Activated T-cell treated with anti-CD3 and anti-CD28 coated beads for 24 hours (primary cell): ENCODE data around the gene TGM1.

Source experiments
- DNase-seq: peaks from one replicate; pipeline ENCODE4 v3.0.0-alpha.2; 2020; ENCODE audit warnings: low read depth

Gene TGM1

DNA sequence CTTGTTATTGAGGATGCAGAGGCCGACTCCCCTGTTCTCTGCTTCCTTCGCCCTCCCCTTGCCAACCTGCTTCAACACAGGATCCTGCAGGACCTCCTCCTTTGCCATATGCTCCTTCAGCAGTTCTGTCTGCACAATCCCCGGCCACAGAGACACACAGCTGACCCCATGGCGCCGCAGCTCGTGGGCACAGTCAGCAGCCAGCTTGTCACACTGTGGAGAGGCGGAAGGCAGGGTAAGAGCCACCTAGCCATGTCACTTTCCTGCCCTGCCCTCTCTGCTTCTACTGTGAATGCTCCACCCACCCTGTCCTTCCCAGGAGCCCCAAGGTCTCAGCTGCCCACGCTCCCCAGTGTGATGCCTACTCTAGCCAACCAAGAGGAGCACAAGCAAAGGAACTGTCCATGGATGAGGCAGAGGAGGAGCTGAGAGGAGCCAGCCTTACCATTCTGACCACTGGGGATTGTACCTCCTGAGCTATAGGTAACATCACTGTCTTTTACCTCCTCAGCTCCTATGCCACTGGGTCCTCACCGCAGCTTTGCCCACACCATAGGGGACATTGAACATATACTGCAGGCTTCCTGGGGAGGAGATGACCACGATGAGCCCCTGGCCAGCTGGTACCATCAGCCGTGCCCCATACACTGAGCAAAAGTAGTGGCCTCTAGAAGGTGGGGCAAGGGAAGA, 29.3 kb upstream of the TGM1 start:
- DNase-seq: no peak

DNA sequence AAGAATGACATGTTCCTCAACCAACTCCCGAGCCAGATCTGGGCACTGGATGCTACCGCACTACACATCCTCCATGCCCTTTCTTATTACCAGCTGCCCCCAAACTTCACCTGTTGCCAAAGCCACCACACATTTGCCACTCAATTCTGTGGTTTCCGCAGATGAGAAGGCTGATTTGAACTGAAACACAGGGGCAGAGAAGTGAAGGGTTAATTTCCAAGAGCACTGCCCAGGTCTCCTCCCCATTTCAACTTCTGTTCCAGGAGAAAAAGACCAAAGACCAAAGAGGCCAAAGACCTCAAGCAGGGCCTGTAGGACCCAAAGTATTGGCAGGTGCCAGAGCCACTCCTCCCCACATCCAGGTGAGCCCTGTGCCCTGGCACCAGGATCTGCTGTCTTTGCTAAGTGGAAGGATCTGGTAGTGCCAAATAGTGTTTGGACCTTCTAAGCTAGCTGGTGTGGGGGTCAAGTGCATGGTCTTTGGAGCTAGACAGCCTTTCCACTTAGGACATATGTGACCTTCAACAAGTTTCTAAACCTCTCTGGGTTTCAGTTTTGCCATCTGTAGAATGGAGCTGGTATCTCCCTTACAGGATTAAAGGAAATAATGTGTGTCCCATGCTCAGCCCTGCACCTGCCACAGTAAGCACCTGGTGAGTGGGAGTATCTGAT, 28.6 kb upstream of the TGM1 start:
- no peak for DNase-seq

DNA sequence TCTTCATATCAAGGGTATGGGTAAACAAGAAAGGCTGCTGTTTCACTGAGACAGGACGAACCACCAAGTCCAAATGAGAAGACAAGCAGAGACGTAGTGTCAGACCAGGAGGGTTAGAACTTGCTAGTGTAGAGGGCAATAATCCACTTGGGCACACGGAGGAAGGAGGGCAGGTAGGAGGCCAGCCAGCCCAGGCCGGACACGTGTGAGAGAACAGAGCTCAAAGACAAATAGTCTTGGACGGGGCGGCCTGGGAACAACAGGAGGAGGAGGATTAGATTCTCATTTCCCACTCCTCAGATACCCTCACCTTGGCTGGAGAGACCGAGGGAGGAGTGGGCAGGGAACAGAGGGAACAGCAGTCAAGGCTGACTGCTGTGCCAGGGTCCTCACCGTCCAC, 27.8 kb upstream of the TGM1 start:
- DNase-seq: no peak

DNA sequence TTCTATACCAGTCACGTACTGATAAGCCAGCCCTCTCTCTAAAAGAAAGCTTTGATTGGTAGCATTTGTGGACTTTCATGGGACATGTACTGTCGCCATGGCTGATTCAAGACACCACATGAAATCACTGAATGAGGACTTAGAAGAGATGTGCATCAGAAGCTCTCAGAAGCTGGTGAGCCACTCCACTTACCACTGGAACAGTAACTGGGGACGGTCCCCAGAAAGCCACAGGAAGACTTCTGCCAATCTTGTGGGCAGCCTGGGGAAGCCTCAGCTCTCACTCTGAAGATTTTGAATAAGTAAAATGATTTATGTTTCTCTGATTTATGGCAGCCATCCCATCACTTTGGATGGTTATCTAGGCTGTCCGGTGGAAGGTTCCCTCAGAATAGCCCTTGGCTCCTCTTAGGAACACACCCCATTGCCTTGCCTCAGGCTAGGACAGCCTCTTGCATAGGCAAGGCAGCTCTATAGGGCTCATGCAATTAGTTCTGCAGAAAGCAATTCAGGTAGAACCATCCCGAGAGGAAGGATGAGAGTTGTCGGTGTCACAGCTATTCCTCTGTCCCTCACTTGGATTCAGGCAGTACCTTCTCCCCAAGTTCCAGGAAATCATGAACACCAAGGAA, 26.8 kb upstream of the TGM1 start:
- DNase-seq: peak; percentile 56

DNA sequence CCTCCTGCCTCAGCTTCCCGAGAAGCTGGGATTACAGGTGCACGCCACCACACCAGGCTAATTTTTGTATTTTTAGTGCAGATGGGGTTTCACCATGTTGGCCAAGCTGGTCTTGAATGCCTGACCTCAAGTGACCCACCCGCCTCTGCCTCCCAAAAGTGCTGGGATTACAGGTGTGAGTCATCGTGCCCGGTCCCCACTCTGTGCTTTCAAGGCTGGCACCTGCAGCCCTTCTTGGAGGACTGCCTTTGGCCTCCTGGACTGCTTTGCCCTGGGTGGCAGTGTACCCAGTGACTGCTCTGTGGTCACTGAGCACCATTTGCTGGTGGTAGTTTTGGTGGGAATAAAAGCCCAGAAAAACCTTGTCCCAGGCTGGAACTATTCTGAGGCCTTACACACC, 24.0 kb upstream of the TGM1 start:
- DNase-seq: no peak

DNA sequence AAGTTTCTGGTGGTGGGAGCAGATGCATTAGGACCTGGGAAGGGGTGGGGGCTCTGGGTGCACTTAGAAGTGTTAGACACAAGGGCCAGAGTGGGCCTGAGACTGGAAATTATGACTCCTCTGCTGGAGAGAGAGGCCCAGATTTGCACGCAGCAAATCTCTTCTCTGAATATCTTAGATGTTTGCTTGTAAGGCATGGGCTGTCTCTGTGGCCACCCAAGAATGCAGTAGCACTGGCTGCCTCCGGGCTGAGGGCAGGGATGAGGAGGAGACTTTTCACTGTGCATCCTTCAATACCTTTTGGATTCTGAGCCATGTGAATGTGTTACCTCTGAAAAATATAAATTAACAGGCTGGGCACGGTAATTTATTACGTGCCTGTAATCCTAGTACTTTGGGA, 22.4 kb upstream of the TGM1 start:
- DNase-seq: no peak

DNA sequence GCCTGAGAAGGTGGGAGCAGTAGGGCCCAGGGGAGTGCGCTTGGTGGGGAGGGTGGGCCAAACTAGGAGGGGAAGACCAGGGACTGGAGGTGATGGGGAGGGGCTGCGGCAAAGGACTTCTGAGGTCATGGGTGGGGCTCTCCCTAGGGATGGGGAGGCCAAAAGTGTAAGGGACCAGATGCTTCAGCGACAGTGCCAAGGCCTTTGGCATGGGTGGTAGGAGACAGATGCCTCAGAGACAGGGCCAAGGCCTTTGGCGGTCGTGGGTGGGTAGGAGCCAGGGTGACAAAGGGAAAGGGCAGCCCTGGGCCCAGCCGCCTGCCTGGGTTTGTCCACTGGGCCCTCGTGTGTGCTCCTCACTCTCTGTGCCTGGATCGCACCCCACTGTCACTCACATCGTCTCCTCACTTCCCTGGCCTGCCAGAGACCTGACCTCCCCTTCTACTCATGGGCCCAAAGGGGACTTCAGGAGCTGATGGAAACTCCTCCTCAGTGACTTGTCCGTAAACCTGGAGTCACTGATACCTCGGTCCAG, 21.6 kb upstream of the TGM1 start:
- no peak for DNase-seq

DNA sequence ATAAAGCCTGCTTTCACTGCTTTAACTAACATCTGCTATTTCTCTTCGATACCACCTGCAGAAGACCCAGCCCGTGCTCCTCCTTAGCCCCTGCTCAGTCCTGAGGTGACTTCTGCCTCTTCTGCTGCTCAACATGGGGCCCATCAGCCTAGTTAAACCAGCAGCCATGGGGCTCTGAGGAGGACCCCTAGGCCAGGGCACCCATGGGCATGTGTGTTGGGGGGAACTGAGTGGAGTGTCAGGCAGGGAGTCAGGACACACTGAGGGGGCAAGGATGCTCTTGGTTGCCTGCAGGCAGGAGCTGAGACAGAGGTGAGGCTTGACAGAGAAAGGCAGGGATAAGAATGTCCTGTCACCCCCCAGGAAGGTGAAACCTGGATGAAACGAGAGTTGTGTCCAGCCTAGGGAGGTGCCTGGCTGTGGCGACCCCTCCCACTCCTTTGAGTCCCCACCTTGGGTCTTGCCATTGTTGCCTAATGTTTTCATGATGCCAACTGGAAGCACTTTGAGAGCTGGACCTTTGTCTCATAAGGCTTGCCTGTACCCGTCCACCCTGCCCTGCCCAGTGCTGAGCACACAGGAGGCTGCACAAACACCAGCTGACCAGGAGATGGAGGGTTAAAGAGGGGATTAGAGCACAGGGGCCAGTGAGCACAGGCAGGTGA, 21.0 kb upstream of the TGM1 start:
- DNase-seq: no peak

DNA sequence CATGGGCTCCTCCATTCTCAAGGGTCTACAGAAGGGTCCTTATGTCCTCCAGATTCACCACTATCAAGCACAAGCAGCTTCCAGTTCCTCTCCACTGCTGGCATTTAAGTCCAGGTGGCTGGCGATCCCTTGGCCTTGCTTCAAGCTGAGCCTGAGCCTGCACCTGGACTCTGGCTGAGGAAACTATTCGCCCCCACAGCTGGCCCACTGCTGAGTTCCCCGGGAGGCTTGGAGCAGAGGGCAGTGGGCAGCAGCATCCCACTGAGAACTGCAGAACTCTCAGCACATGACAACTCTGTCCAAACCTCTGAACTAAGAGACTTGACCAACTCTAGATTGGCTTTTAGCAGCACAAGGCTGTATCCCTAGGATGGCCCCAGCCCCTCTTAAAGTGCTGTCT, 19.8 kb upstream of the TGM1 start:
- DNase-seq: no peak

DNA sequence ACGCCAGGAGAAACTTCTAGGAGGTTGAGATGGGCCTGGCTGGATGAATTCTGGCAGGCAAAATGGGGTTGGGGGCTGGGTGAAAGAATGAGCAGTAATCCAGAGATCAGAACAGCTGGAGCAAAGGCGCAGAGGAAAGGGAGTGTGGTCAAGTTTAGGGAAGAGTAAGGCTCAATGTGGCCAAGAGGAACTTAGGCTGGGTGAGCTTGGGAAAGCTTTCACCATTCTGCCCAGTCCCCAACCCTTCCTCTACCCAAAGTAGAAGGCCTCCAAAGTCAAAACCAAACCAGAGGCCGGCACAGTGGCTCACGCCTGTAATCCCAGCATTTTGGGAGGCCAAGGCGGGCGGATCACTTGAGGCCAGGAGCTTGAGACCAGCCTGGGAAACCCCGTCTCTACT, 18.7 kb upstream of the TGM1 start:
- DNase-seq: no peak

DNA sequence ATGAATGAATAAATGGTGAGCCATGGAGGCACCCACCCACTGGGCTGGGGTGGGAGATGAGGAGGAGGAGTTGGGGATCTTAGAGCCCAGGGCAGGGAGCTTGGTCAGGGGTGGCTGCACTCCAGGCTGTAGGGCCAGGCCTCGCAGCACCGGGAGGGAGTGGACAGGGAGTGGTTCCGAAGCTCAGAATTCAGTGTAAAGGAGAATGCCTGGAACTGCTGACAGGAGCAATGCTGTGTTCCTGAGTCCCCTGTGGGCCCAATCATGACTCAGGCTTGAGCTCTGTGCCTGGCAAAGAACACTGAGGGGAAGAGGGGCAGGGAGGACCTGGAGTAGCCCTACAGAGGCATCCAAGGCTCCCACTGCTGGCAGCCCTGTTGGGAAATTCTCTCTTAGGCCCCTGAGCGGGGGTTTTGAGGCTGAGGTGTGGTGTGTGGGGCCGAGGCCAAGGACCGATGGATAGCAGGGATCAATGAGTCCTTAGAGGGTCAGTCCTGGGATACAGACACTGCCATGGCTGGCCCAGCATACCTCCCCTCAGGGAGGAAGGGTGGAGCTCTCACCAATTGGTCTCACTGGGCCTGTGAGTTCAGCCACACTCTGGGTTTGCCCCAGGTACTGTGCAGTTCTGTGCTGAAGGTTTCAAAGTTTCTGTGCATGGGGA, 18.0 kb upstream of the TGM1 start:
- no peak for DNase-seq

DNA sequence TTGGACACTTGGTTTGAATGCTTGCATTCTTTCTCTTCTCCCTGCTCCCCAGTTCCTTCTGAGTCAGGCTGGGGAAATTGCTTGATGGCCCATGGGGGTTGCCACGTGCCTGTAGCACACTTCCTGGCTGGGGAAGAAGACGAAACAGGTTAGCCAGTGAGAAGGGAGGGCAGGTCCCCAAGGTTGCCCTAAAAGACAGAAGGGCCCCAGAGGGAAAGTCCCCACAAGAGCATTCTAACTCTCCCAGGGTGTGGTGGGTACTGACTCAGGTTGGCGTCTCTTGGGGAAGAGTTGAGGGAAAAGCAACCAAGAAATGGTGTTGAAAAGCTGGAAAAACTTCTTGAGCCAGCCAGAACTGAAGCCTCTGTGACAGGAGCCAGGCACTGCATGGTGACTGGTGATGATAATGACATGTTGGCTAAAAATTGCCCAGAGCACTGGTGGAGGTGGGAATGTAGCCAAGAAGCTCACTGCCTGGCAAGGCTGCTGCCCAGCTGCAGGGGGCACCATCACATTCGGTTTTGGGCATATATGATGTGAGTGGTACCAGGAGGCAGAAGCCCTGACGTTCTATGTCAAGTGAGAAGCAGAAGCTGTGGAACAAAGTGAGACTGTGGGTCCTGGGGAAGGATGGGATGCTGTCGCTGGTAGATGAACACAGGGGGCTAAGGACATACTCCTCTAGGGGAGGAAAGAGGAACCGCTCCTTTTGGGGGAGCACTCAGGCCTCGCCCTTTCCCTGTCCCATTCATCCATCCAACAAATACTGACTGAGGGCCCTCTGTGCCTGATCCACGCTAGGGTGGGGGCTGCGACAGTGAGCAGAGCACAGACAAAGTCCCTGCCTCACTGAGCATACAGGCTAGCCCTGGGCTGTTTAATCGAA, 16.6 kb upstream of the TGM1 start:
- DNase-seq: peak; percentile 45

DNA sequence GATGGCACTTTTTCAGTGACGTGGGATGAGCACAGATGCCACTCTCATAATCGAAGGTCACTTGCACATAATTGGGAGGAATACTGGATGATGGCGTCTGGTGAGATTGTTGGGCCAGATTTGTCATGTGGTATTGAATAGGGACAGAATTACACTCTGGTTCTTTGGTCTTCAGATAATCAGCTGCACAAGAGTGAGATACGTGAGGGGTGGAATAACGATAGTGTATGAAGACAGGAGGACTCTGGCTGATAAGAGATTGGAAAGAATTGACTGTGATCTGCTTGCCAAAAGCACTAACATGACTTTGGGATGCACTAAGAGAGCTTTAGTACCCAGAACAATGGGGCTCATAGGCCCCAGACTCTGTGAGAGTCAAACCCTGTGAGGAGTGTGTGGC, 15.4 kb upstream of the TGM1 start:
- DNase-seq: no peak

DNA sequence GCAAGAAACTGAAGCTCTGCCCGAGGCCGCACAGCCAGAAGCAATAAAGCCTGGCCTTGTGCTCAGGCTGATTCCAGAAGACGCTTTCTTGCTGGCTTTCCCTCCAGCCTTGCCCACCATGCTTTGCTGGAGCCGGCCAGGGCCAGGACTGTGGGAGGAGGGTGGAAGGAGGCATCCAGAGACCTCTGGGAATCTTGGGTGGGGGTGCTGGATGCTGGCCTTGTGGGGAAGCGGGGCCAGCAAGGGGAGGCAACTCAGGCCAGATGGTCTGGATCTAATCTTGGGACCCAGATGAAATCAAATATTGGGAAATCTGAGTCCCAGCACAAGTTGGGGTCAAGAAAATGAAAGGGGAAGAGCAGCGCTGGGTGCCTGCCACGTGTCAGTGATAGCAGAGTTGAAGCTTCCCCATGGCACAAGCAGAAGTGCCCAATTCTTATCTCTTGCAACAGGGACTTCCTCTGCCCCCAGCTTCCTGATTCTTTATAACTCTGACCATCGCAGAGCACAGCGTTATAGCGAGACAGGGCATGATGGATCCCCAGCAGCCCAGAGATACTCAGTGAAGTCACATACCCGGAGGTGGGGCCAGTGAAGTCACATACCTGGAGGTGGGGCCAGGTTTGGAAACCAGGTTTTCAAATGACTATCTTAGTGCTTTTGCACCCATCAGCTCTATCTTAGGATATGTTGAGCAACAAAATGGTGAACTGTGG, 14.8 kb upstream of the TGM1 start:
- no peak for DNase-seq

DNA sequence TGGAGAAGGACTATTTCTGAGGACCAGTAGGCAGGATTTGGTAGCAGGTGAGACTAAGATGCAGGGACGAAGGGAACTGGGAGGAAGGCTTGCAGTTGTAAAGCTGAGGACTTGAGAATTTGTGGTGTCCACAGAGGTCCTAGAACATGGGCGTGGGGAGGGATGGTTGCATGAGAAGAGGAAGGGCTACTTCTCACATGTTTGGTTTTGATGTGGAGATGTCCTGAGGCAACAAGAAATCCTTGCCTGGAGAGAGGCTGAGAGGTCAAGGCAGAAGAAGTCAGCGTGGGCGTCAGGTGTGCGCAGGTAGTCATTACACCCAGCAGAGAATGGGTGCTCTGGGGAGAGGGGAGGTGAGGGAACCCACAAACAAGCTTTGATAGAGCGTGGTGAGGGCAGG, 14.1 kb upstream of the TGM1 start:
- DNase-seq: no peak

DNA sequence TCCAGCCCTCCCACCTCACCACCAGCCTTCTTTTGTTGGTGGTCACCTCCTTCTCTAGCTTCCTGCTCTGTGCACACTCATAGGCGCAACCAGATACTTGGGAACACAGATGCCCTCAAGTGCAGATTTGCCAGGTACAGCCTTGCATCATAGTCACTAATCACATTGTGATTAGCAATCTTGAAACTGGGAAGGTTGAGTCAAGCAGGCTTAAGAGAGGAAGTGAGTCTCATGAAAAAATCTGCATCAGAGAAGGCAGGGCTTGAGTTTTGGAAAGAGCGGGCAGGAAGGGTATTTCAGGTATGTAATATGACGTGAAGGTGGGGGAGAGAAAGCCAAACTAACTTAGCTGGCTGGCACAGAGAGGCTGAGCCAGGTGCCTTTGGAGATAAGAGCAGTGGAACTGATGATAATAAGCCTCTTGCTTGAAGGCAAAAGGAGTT, 11.1 kb upstream of the TGM1 start:
- peak; percentile 52 for DNase-seq

DNA sequence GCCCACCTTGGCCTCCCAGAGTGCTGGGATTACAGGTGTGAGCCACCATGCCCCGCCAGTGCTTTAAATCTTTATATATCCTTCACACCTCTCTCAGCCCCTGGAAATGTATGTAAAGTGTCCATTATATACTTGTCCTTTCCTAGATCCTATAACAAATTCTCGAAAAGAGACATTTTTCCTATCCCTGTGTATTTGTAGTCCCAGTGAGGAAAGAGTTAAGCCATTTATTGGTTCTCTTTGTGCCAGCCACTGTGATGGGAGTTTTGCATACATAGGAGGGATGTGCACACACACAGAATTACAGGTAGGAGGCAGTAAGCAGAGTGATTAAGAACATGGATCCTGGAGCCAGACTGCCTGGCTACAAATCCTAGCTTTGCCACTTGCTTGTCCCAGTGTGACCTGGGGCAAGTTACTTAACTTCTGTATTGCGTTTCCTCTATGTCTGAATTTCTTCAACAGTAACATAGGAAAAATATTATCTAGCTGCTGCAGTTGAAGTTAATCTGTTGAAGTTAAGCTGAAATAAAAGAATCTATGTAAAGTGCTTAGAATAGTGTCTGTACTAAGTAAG, 10.5 kb upstream of the TGM1 start:
- no peak for DNase-seq

DNA sequence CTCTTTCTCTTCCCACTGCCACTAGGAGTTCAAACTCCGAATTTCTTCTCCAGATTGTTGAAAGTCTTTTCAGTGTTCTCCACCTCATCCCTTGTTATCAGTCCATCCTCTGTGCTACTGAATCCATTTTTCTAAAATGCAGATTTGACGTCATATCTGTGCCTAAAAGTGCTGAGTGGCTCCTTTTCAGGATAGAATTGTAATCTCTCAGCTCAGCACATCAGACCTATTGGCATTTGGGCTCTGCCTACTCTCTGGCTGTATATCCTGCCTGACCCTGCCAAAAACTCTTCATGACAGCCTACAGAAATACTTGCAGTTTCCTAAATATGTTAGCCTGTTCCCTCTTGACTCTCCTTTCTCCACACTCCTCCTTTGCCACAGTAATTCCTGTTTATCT, 9.5 kb upstream of the TGM1 start:
- DNase-seq: no peak

DNA sequence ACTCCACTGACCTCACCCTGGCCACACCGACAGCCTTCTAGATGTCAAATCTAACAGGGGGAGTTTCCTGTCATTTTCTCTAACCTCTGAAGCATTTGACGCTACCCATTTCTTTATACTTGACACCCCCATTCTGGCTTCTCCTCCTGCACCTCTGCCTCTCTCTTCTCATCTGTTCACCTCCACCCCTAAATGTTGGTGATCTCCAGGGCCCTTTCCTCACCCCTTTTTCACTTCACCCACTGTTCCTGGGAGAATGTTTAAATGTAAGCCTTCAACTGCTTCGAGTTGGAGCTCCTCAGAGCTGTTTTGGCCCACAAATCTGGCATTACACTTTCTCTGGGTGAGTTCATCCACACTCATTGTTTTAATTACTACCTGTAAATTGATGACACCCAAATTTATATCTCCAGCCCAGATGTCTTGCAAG, 8.9 kb upstream of the TGM1 start:
- no peak for DNase-seq
